Heart right ventricle (tissue), 16 donors: ENCODE data around the gene NRP2. TPM values are rescaled to one million over a fixed set of nuclear protein-coding genes. Genes with fewer than 3 reads are reported as not detected.

Experiments
- ATAC-seq, 8 donors: fragments of 200-7000 bp; cut with Tn5 transposase; one replicate each; pipeline ENCODE4 v1.9.1; 2020; ENCODE audit warnings: mild to moderate bottlenecking in 8 of 8, moderate library complexity in 8 of 8, moderate number of reproducible peaks in 1 of 8
- DNase-seq, 2 donors: peaks; one replicate each; pipeline ENCODE4 v3.0.0-alpha.2; 2020
- H3K27ac ChIP-seq, 10 donors: fragments of 200-600 bp; sonication (generic) in 2 of 10; one replicate each; pipeline versions ENCODE4 v1.5.0 to v1.8.0; 2020 to 2022; ENCODE audit warnings: mild to moderate bottlenecking in 3 of 10
- H3K27me3 ChIP-seq, 7 donors: fragments of 200-600 bp; one replicate each; pipeline ENCODE4 v1.8.0; 2021 to 2022; ENCODE audit warnings: mild to moderate bottlenecking in 2 of 7
- H3K36me3 ChIP-seq, 9 donors: fragments of 200-600 bp; sonication (generic) in 1 of 9; one replicate each; pipeline versions ENCODE4 v1.5.0 to v1.8.0; 2020 to 2022; ENCODE audit warnings: mild to moderate bottlenecking in 2 of 9
- H3K4me1 ChIP-seq, 9 donors: fragments of 200-600 bp; sonication (generic) in 1 of 9; one replicate each; pipeline versions ENCODE4 v1.5.0 to v1.8.0; 2020 to 2022; ENCODE audit warnings: mild to moderate bottlenecking in 4 of 9
- H3K4me3 ChIP-seq, 10 donors: fragments of 200-600 bp; sonication (generic) in 2 of 10; one replicate each; pipeline versions ENCODE4 v1.5.0 to v1.8.0; 2020 to 2022; ENCODE audit warnings: mild to moderate bottlenecking in 7 of 10, moderate library complexity in 2 of 10
- H3K9me3 ChIP-seq, 11 donors: fragments of 200-600 bp in 10 of 11; sonication (generic) in 2 of 11; one replicate each; pipeline versions ENCODE4 v1.5.0 to v1.8.0; 2013 to 2022; ENCODE audit warnings: mild to moderate bottlenecking in 2 of 11, control low read depth in 1 of 11, moderate library complexity in 1 of 11
- WGBS, 2 donors: extraction: QIAGEN DNeasy Blood & Tissue Kit; methylation state at CpG; one replicate each; pipeline ENCODE4 v1.1.7; 2013; ENCODE audit warnings: inconsistent platforms in 1 of 2; 5-methylcytosine and 5-hydroxymethylcytosine counted together
- intact Hi-C, 10 donors: fragments of 100-400 bp; cut with DNase I; formaldehyde crosslinking; loops; one replicate each; pipeline versions ENCODE4 v1.11.1 to v1.14.2; 2022
- polyA plus RNA-seq, 2 donors: library from polyadenylated mRNA; stranded (reverse); fragments of 200-250 nt; gene quantifications; one replicate each; pipeline ENCODE4 v1.2.3, GENCODE V29; 2013
- total RNA-seq, 10 donors: library from RNA; stranded (reverse); fragmentation: NEBNext Ultra II Directional in 3 of 10; extraction: Animal tissue kit (Norgen Biotek cat#: 25700) in 3 of 10; gene quantifications; one replicate each; pipeline versions ENCODE4 v1.2.1 to v1.2.4, GENCODE V29; 2021 to 2023
- TF ChIP-seq, protein P1 (sequence below), 9 donors: fragments of 200-600 bp; sonication (generic) in 2 of 9; IDR thresholded peaks; one replicate each; pipeline versions ENCODE4 v1.5.0 to v1.8.0; 2021 to 2022; ENCODE audit warnings: antibody characterized with exemption in 9 of 9, mild to moderate bottlenecking in 5 of 9, moderate library complexity in 1 of 9
- donor health status: Arrhythmogenic right ventricular cardiomyopathy.
- donor health status: ischemic (EF 13 %, LVEDD 7.1; RV severe dilation, severe dysfunction).
- donor health status: healthy with polysubstance abuse.
- donor health status: DM: no; HTN: yes; CAD: no.
- donor health status: DM: no; HTN: no; CAD: no.
- donor health status: ischemic (EF 25% LVEDD 6.9; RV normal size, moderate dysfunction).
- donor health status: ischemic (EF 25% LVEDD 5.7; RV mildly dilated, moderate dysfunction).
- donor health status: healthy.
- donor health status: DM: yes; HTN: yes; CAD: no.
- donor health status: Ischemic cardiomyopathy.
- donor health status: ischemic (EF 35%, LVEDD 5.7; RV mildly dilated, moderate dysfunction).
- donor health status: nonischemic (EF 11% LVEDD 7.7; RV severe dilation, severe dysfunction).
- donor health status: DM: yes; HTN: yes; CAD: no.
- donor health status: PGD.
- donor health status: ischemic (EF 29% LVEDD 5.4; RV normal size, mild dysfunction).
- donor health status: nonischemic (EF 23%, LVEDD 6.1; RV moderate dilation, normal function).

NRP2 gene
- total and polyA plus RNA-seq, 12 donors: 2.5 to 29.4 (median 8.6) TPM

DNA sequence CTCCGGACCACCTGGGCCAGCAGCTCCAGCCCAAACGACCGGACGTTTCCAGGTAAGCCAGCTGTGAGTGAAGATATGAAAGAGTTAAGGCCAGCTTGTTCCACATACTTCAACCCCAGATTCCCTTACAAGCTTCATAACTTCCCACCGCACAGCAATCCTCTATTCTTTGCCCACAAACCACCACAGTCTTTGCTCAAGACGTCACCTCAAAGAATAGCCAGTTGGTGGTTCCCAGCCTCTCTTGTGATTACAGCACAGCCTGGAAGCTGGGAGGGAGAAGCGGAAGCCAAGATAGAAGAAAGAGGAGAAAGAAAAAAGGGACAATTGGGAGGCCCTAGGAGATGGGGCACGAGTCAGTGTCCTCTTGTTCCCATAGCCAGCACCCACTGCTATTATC, 70.6 kb downstream of the NRP2 start:
- peaks cover 0 to 64% (median 0%) of the 10 kb centered on the region in 9 donors for H3K36me3 ChIP-seq

DNA sequence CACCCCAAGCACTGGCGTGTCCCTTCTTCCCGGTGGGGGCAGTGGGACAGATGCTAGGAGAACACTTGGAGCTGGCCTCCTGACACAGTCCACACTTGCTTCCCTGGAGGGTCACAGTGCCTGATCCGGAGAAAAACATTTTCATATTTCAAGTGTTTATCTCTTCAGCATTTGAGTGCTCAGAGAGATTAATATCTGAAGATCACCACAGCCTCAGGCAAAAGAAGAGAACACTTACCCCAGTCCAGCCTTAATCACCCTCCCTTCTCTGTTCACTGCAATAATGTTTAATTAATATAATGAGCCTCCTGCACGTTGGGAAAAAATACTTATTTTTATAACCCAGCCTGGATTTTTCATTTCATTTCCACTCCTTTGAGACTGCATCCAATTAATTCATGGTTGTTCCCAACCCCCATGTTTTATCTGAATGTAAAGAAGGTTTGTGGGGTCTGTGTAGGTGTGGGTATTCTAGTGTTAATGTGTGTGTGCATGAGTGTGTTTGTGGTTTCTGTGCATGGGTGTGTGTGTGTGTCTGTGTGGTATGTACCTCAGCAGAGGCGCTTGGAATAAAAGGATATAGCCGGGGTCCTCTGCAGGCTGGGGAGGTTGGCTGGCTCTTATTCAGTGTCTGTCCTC, 72.1 kb downstream of the NRP2 start:
- 76 to 78% methylated on average over 6 of the region's 6 CpGs for WGBS, 2 donors
- Histone ChIP-seq H3K9me3 (no peaks in the 10 kb centered on the region), H3K4me3 (no peak overlapping the region), H3K36me3 (peaks cover 0 to 56% (median 0%) of the 10 kb centered on the region in 9 donors), H3K4me1 (peaks cover 3 to 56% (median 25%) of the 10 kb centered on the region in 9 donors), H3K27me3 (no peaks in the 10 kb centered on the region), H3K27ac (peak overlapping the region in 2 of 10 donors; percentile 10 to 23)
- TF ChIP-seq, protein P1, sequence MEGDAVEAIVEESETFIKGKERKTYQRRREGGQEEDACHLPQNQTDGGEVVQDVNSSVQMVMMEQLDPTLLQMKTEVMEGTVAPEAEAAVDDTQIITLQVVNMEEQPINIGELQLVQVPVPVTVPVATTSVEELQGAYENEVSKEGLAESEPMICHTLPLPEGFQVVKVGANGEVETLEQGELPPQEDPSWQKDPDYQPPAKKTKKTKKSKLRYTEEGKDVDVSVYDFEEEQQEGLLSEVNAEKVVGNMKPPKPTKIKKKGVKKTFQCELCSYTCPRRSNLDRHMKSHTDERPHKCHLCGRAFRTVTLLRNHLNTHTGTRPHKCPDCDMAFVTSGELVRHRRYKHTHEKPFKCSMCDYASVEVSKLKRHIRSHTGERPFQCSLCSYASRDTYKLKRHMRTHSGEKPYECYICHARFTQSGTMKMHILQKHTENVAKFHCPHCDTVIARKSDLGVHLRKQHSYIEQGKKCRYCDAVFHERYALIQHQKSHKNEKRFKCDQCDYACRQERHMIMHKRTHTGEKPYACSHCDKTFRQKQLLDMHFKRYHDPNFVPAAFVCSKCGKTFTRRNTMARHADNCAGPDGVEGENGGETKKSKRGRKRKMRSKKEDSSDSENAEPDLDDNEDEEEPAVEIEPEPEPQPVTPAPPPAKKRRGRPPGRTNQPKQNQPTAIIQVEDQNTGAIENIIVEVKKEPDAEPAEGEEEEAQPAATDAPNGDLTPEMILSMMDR (IDR thresholded peaks at IDR 0.05): no peak
- ATAC-seq: no peak
- no peak for DNase-seq
- intact Hi-C loops: no loop called here

More for the DNA sequence above, 70.6 kb downstream of the NRP2 start:
- intact Hi-C loops: no loop called here
- no peak for DNase-seq
- H3K27ac ChIP-seq: no peak overlapping the region
- TF ChIP-seq, protein P1 (IDR thresholded peaks at IDR 0.05): no peak
- no peak for ATAC-seq
- H3K9me3 ChIP-seq: no peaks in the 10 kb centered on the region
- WGBS, 2 donors: 94 to 97% methylated on average over 8 of the region's 8 CpGs
- H3K4me1 ChIP-seq: peaks cover 2 to 41% (median 14%) of the 10 kb centered on the region in 9 donors
- no peaks in the 10 kb centered on the region for H3K27me3 ChIP-seq
- no peak overlapping the region for H3K4me3 ChIP-seq

GRCh38 chr2:205754924-205755321, 72.6 kb downstream of the NRP2 start:
- intact Hi-C loops: loop anchor here in 1 of 10 donors (5.0 kb wide), 1 partner anchor 68 kb away; no protein-coding TSS in a partner anchor
- H3K27me3 ChIP-seq: no peaks in the 10 kb centered on the region
- DNase-seq (no peak), ATAC-seq (peak in 3 of 8 donors; percentile 10 to 56 (median 47))
- H3K4me1 ChIP-seq: peaks cover 3 to 59% (median 25%) of the 10 kb centered on the region in 9 donors
- peak overlapping the region in 5 of 10 donors; percentile 19 to 64 (median 31) for H3K27ac ChIP-seq
- H3K36me3 ChIP-seq: peaks cover 0 to 56% (median 0%) of the 10 kb centered on the region in 9 donors
- WGBS, 2 donors: 55 to 68% methylated on average over 5 of the region's 5 CpGs
- TF ChIP-seq, protein P1 (IDR thresholded peaks at IDR 0.05): no peak
- no peaks in the 10 kb centered on the region for H3K9me3 ChIP-seq
- H3K4me3 ChIP-seq: no peak overlapping the region

DNA sequence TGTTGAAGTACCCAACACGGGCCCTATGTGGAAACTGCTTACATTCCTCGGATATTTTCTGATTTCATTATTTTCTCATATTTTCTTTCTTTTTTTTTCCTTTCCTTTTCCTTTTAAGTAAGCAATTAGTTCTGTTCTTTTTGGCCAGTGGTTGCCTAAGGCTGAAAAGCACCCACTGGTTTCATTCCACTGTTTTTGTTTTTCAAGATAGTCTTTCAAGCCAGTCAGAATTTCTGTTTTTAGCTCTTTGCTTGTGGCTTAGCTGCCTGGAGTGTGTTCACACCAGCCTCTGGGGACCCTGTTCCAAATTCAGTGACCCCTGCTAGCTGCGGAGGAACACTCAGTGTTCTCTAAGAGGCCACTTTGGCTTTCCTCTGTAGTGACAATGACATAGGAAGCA, 73.6 kb downstream of the NRP2 start:
- peak in 6 of 8 donors; percentile 25 to 74 (median 48) for ATAC-seq

More for the DNA sequence above, 73.6 kb downstream of the NRP2 start:
- Histone ChIP-seq H3K36me3 (peaks cover 0 to 59% (median 0%) of the 10 kb centered on the region in 9 donors), H3K9me3 (no peaks in the 10 kb centered on the region), H3K27me3 (no peaks in the 10 kb centered on the region), H3K4me3 (no peak overlapping the region), H3K27ac (peak overlapping the region in 8 of 10 donors; percentile 4 to 64 (median 30)), H3K4me1 (peaks cover 3 to 59% (median 25%) of the 10 kb centered on the region in 9 donors)
- TF ChIP-seq, protein P1 (IDR thresholded peaks at IDR 0.05): no peak
- WGBS, 2 donors: 66 to 75% methylated on average over 3 of the region's 3 CpGs
- DNase-seq: peak; percentile 28 to 38
- intact Hi-C loops: loop anchor here in 1 of 10 donors (5.0 kb wide), 1 partner anchor 69 kb away; no protein-coding TSS in a partner anchor
